ENCODE measurements around the gene P4HA2.

Gene P4HA2

GRCh38 chr5:132223861-132224260, 3.8 kb downstream of the P4HA2 start:
- no peak for DNase-seq (ENCODE audit: low spot score)

- no peak for DNase-seq (ENCODE audit: low spot score)
Observed at GRCh38 chr5:132222649-132223038, 5.0 kb downstream of the P4HA2 start.

GRCh38 chr5:132221781-132222648, 5.6 kb downstream of the P4HA2 start:
- no peak for DNase-seq (ENCODE audit: low spot score)

GRCh38 chr5:132220491-132220890, 7.2 kb downstream of the P4HA2 start:
- no peak for DNase-seq (ENCODE audit: low spot score)

GRCh38 chr5:132219981-132220380, 7.7 kb downstream of the P4HA2 start:
- DNase-seq (ENCODE audit: low spot score) = no peak

GRCh38 chr5:132219289-132219970, 8.2 kb downstream of the P4HA2 start:
- no peak for DNase-seq (ENCODE audit: low spot score)

GRCh38 chr5:132218321-132218720, 9.3 kb downstream of the P4HA2 start:
- no peak for DNase-seq (ENCODE audit: low spot score)

GRCh38 chr5:132215329-132215728, 12.3 kb downstream of the P4HA2 start:
- peak; percentile 48 for DNase-seq (ENCODE audit: low spot score)

- no peak for DNase-seq (ENCODE audit: low spot score)
Observed at GRCh38 chr5:132214491-132214890, 13.2 kb downstream of the P4HA2 start.

- no peak for DNase-seq (ENCODE audit: low spot score)
Observed at GRCh38 chr5:132213666-132214065, 14.0 kb downstream of the P4HA2 start.

GRCh38 chr5:132211787-132212186, 15.9 kb downstream of the P4HA2 start:
- no peak for DNase-seq (ENCODE audit: low spot score)

GRCh38 chr5:132210944-132211343, 16.7 kb downstream of the P4HA2 start:
- no peak for DNase-seq (ENCODE audit: low spot score)

GRCh38 chr5:132209901-132210545, 17.6 kb downstream of the P4HA2 start:
- DNase-seq (ENCODE audit: low spot score) = no peak

GRCh38 chr5:132209131-132209530, 18.5 kb downstream of the P4HA2 start:
- no peak for DNase-seq (ENCODE audit: low spot score)

- no peak for DNase-seq (ENCODE audit: low spot score)
Observed at GRCh38 chr5:132207778-132208177, 19.9 kb downstream of the P4HA2 start.

GRCh38 chr5:132206782-132207181, 20.9 kb downstream of the P4HA2 start:
- DNase-seq (ENCODE audit: low spot score) = no peak

GRCh38 chr5:132205385-132206125, 22.1 kb downstream of the P4HA2 start:
- no peak for DNase-seq (ENCODE audit: low spot score)

- no peak for DNase-seq (ENCODE audit: low spot score)
Observed at GRCh38 chr5:132204371-132205135, 23.1 kb downstream of the P4HA2 start.

- DNase-seq (ENCODE audit: low spot score) = no peak
Observed at GRCh38 chr5:132203916-132204315, 23.7 kb downstream of the P4HA2 start.

GRCh38 chr5:132203464-132203818, 24.2 kb downstream of the P4HA2 start:
- no peak for DNase-seq (ENCODE audit: low spot score)

- DNase-seq (ENCODE audit: low spot score) = no peak
Observed at GRCh38 chr5:132202711-132203463, 24.8 kb downstream of the P4HA2 start.

All from LoVo (cell line).